GM12878 (cell line): ENCODE measurements around the gene LIG1.

Experiments
- EZH2 ChIP-seq: IDR thresholded peaks from 2 replicates; pipeline ENCODE4 v1.6.1; 2012; ENCODE audit warnings: low read depth, mild to moderate bottlenecking, control low read depth, inconsistent platforms, low read length, borderline replicate concordance; ENCODE audit not compliant: control insufficient read depth
- FOXM1 ChIP-seq: IDR thresholded peaks from 2 replicates; pipeline ENCODE4 v1.6.1; 2012; ENCODE audit warnings: low read depth, mild to moderate bottlenecking, inconsistent platforms, low read length, moderate library complexity
- HDAC2 ChIP-seq: fragments of 200-600 bp; sonication (generic); IDR thresholded peaks from 2 replicates; pipeline ENCODE4 v1.6.1; 2017
- POLR2AphosphoS2 ChIP-seq: IDR thresholded peaks from 2 replicates; pipeline ENCODE4 v1.6.1; 2011; ENCODE audit warnings: low read depth, mild to moderate bottlenecking, low read length, improper control_type of control experiment, moderate library complexity
- TF ChIP-seq, protein P1 (sequence below), 3 experiments: IDR thresholded peaks in 2 of 3; conservative IDR thresholded peaks in 1 of 3; 2 replicates each; pipeline ENCODE4 v1.5.1; 2011; ENCODE audit warnings: low read depth in 3 of 3, low read length in 3 of 3, mild to moderate bottlenecking in 3 of 3, control low read depth in 2 of 3, moderate library complexity in 2 of 3, inconsistent platforms in 1 of 3, mixed read lengths in 1 of 3; ENCODE audit not compliant: control insufficient read depth in 2 of 3, insufficient read depth in 1 of 3; ENCODE audit errors: extremely low read depth in 1 of 3

DNA sequence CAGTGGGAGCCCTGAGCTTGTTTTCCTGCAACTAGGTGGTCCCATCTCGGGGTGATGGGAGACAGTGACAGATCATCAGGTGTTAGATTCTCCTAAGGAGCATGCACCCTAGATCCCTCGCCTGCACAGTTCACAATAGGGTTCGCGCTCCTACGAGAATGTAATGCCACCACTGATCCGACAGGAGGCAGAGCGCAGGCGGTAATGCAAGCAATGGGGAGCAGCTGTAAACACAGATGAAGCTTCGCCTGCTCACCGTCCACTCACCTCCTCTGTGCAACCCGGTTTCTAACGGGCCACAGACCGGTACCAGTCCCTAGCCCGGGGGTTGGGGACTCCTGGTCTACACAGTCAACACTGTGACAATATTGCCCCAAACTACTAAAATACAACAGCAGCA, 46.8 kb upstream of the LIG1 start:
- TF ChIP-seq HDAC2 (no peak), FOXM1 (no peak), POLR2AphosphoS2 (no peak), EZH2 (no peak)
- TF ChIP-seq, protein P1, sequence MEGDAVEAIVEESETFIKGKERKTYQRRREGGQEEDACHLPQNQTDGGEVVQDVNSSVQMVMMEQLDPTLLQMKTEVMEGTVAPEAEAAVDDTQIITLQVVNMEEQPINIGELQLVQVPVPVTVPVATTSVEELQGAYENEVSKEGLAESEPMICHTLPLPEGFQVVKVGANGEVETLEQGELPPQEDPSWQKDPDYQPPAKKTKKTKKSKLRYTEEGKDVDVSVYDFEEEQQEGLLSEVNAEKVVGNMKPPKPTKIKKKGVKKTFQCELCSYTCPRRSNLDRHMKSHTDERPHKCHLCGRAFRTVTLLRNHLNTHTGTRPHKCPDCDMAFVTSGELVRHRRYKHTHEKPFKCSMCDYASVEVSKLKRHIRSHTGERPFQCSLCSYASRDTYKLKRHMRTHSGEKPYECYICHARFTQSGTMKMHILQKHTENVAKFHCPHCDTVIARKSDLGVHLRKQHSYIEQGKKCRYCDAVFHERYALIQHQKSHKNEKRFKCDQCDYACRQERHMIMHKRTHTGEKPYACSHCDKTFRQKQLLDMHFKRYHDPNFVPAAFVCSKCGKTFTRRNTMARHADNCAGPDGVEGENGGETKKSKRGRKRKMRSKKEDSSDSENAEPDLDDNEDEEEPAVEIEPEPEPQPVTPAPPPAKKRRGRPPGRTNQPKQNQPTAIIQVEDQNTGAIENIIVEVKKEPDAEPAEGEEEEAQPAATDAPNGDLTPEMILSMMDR (IDR thresholded peaks at IDR 0.05 in 2 of 3, conservative IDR thresholded peaks at IDR 0.05 in 1 of 3; ENCODE audit: control insufficient read depth in 2 of 3, extremely low read depth in 1 of 3, insufficient read depth in 1 of 3, low read depth in 3 of 3, low read length in 3 of 3), result no peak
